Measurements from ENCODE around the gene GCSAM. TPM values are rescaled to one million over a fixed set of nuclear protein-coding genes. Genes with fewer than 3 reads are reported as not detected.

The GCSAM gene, protein sequence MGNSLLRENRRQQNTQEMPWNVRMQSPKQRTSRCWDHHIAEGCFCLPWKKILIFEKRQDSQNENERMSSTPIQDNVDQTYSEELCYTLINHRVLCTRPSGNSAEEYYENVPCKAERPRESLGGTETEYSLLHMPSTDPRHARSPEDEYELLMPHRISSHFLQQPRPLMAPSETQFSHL
- not detected in 5 replicates for total RNA-seq (2022; extraction: Qiagen RNA extraction)

DNA sequence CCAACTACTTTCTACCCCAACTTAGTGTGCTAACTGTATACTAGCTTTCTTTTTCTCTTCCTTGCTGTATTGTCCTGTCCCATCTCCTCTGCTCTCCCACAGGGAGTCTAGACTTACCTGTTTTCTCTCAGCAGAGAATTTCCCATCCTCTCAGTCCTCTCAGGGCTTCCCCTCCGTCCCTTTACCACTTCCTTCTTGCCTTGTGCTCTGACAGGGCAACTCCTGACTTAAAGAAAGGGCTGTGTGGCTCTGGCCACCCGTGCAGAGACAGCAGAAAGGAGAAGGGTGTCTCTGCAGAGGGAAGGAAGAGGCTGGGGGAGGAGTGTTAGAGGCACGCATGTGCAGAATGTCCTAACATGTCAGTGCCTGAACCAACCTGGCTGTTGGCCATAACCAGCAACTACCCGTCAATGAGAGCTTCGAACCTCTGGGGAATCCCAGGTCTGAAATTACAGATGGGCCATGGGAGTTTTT is at the start of gene GCSAM:
Gene GCSAM (minus strand): TSS at position 274 of the 474 bp plus-strand sequence. CDS start 128 bp downstream, at position 146.

DNA sequence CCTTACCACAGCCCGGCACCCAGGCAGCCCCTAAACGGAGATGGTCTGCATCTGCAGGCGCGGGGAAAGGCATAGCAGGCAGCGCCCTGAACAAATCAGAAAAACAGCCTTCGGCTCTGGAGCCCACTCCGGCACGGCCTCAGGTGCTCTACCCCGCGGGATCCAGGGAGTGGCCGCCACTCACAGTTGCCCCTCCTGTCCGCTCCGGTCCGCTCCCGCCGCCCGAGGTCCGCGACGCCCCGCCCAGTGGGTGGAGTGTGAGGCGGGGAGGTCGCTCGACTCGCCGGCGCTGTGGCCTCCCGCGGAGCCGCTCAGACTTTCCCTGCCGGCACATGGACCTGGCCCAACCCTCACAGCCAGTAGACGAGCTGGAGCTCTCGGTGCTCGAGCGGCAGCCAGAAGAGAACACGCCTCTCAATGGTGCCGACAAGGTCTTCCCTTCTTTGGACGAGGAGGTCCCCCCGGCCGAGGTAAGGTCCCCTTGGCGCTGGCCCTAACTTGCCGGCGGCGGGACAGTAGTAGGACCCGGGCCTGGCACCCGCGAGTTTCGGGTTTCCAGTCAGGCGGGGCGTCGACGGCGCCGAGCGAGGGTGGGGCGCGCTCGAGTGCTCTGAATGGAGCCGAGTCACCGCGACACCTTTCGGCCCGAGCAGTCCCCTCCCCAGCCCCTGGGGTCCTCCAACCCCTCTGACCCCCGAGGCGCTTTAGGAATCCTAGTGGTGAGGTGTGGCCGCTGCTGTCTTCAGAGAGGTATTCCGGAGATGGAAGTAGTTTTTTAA is 46.8 kb downstream of the GCSAM start, which contains the start of gene C3orf52:
Gene C3orf52 (plus strand): TSS at position 314 of the 779 bp plus-strand sequence. CDS start 19 bp downstream, at position 333.

Other genes with a start within 250 kb of the GCSAM start
- 21.3 to 23.7 TPM (median 22.6 TPM) in 5 replicates for gene ABHD10, start 154.2 kb downstream of the GCSAM start, total RNA-seq (2022; extraction: Qiagen RNA extraction)
- not detected in 5 replicates for gene TAGLN3, start 134.3 kb downstream of the GCSAM start, total RNA-seq (2022; extraction: Qiagen RNA extraction)
- gene TMPRSS7, start 98.5 kb downstream of the GCSAM start, total RNA-seq (2022; extraction: Qiagen RNA extraction), result 0.02 to 0.18 TPM (median 0.09 TPM) in 5 replicates
- gene C3orf52, start 46.9 kb downstream of the GCSAM start, total RNA-seq (2022; extraction: Qiagen RNA extraction), result 10.6 to 14.8 TPM (median 14.3 TPM) in 5 replicates
- not detected in 5 replicates for gene SLC9C1, start 161.0 kb upstream of the GCSAM start, total RNA-seq (2022; extraction: Qiagen RNA extraction)
- gene CD200, start 199.9 kb upstream of the GCSAM start, total RNA-seq (2022; extraction: Qiagen RNA extraction), result not detected in 5 replicates